ENCODE data around the gene MIA3.

- TF ChIP-seq POLR2A (IDR thresholded peaks at IDR 0.05) (no peak), CTCF (IDR thresholded peaks at IDR 0.05) (no peak), POLR2AphosphoS5 (IDR thresholded peaks at IDR 0.05; ENCODE audit: insufficient read depth in 1 of 2, low read depth in 1 of 2) (no peak)
Measured at GRCh38 chr1:222663431-222663934, 45.6 kb downstream of the MIA3 start.
